Measurements from ENCODE around the gene EXOC2. TPM values are rescaled to one million over a fixed set of nuclear protein-coding genes. Genes with fewer than 3 reads are reported as not detected.

The EXOC2 gene
- total RNA-seq, 4 donors from 2014 or later, result 20.9 to 28.5 (median 24.6) TPM

DNA sequence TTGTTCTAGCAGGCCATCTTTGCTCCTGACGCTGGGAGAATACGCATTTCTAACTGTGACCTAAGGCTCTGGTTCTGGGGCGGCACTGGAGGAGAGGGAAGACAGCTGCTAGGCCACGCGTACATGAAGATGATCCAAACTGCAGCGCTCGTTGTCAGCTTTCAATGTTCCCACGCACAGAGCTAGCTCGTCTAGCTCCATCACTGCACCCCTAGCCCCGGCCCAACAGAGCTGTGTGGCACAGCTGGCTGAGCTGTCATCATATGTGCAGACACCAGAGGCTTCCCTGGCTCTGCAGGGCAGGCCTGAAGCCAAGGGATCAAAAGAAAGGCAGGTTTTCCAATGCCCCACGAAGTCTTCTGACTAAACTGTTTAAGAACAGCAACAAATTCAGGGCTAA, 176.7 kb downstream of the EXOC2 start:
- Histone ChIP-seq H3K36me3 (peaks cover 0 to 39% (median 2%) of the 10 kb centered on the region in 4 donors), H3K27me3 (no peaks in the 10 kb centered on the region), H3K4me1 (no peaks in the 10 kb centered on the region), H3K9me3 (peaks cover 0 to 6% (median 0%) of the 10 kb centered on the region in 4 donors), H3K27ac (replicated peaks in 1 of 4) (no peak overlapping the region), H3K4me3 (no peak overlapping the region)
- no peak for DNase-seq (ENCODE audit: extremely low spot score)
- intact Hi-C loops (cut with DNase I), result no loop called here
- 85% methylated on average over 3 of the region's 11 CpGs for WGBS
- TF ChIP-seq POLR2AphosphoS5 (IDR thresholded peaks at IDR 0.05) (no peak), EP300 (IDR thresholded peaks at IDR 0.05) (no peak), POLR2A (IDR thresholded peaks at IDR 0.05; ENCODE audit: low read depth) (no peak)
- TF ChIP-seq, protein P1, sequence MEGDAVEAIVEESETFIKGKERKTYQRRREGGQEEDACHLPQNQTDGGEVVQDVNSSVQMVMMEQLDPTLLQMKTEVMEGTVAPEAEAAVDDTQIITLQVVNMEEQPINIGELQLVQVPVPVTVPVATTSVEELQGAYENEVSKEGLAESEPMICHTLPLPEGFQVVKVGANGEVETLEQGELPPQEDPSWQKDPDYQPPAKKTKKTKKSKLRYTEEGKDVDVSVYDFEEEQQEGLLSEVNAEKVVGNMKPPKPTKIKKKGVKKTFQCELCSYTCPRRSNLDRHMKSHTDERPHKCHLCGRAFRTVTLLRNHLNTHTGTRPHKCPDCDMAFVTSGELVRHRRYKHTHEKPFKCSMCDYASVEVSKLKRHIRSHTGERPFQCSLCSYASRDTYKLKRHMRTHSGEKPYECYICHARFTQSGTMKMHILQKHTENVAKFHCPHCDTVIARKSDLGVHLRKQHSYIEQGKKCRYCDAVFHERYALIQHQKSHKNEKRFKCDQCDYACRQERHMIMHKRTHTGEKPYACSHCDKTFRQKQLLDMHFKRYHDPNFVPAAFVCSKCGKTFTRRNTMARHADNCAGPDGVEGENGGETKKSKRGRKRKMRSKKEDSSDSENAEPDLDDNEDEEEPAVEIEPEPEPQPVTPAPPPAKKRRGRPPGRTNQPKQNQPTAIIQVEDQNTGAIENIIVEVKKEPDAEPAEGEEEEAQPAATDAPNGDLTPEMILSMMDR (IDR thresholded peaks at IDR 0.05), result no peak

DNA sequence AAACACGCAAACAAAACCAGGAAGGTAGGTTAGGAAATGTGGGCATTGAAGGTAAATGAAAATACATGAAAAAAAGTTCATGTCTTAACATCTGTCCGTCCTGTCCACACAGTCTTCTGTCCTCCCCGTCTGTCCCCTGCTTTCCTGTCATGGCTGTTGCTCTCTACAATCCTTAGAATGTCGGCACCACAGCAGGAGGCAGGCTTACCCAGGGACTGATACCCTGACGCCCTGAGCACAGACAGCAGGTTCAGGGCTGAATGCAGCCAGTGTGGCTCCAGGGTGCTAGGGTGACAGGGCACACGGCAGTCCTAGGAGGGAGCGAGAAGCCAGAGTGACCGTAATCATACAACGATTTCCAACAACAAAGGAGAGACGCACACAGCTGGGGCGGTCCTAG, 177.7 kb downstream of the EXOC2 start:
- TF ChIP-seq POLR2AphosphoS5 (IDR thresholded peaks at IDR 0.05) (no peak), EP300 (IDR thresholded peaks at IDR 0.05) (no peak), POLR2A (IDR thresholded peaks at IDR 0.05; ENCODE audit: low read depth) (no peak)
- TF ChIP-seq, protein P1 (IDR thresholded peaks at IDR 0.05), result no peak

DNA sequence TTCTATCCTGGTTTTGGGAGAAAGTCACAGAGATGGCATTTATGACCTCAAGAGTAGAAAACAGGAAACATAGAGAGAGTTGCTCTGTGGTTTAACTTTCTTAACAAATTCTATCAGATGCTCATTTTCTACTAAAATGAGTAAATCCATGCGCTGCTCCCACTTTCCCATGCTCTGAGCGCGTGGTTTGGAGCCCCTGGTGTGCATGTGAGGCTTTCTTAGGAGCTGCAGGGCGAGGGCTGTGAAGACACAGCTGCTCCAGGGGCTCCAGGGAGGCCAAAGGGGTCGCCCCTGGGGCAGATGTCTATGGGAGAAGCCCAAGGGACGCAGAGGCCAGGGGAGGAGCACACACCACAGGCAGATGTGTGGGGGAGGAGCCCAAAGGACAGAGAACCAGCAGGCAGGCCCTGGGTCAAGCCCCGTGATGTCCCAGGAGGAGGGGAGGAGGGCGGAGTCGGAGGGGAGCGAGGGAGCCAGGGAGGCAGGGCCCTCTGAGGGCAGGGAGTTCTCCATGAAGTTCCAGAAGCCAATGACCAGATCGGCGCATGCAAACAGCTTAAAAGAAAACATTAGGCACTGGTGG, 178.5 kb downstream of the EXOC2 start:
- WGBS, result 89% methylated on average over 11 of the region's 12 CpGs
- intact Hi-C loops (cut with DNase I), result no loop called here
- no peak for DNase-seq (ENCODE audit: extremely low spot score)
- Histone ChIP-seq H3K27me3 (no peaks in the 10 kb centered on the region), H3K27ac (replicated peaks in 1 of 4) (no peak overlapping the region), H3K9me3 (peaks cover 0 to 6% (median 0%) of the 10 kb centered on the region in 4 donors), H3K4me3 (no peak overlapping the region), H3K4me1 (no peaks in the 10 kb centered on the region), H3K36me3 (peaks cover 0 to 34% (median 2%) of the 10 kb centered on the region in 4 donors)
- TF ChIP-seq EP300 (IDR thresholded peaks at IDR 0.05), result no peak
- TF ChIP-seq POLR2A (IDR thresholded peaks at IDR 0.05; ENCODE audit: low read depth), result no peak
- no peak for TF ChIP-seq POLR2AphosphoS5 (IDR thresholded peaks at IDR 0.05)
- TF ChIP-seq, protein P1 (IDR thresholded peaks at IDR 0.05), result no peak

More for the DNA sequence above, 177.7 kb downstream of the EXOC2 start:
- DNase-seq (ENCODE audit: extremely low spot score), result no peak
- WGBS, result 96% methylated on average over 11 of the region's 11 CpGs
- H3K4me3 ChIP-seq, result no peak overlapping the region
- H3K27me3 ChIP-seq, result no peaks in the 10 kb centered on the region
- no peaks in the 10 kb centered on the region for H3K4me1 ChIP-seq
- peaks cover 0 to 34% (median 2%) of the 10 kb centered on the region in 4 donors for H3K36me3 ChIP-seq
- no peak overlapping the region for H3K27ac ChIP-seq (replicated peaks in 1 of 4)
- peaks cover 0 to 6% (median 0%) of the 10 kb centered on the region in 4 donors for H3K9me3 ChIP-seq
- intact Hi-C loops (cut with DNase I), result no loop called here

DNA sequence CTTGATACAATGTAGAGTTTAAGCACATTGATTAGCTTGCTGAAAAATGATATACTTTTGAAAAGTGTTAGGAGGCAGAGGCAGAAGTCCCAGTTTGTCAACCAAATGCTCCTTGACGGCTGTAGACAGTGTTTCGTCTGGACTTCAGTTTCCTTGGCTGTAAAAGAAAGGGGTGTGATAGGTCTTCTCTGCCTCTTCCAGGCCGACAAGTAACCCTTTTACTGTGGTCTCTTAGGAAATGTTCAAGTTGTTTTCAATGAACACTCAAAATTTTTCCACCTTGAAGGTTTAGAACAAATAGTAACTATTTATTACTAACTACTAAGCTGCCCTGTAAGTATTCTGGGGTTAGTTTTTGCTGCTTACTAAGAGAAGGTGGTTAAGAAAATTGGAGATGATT, 179.0 kb downstream of the EXOC2 start:
- intact Hi-C loops (cut with DNase I), result no loop called here
- Histone ChIP-seq H3K36me3 (peaks cover 0 to 34% (median 2%) of the 10 kb centered on the region in 4 donors), H3K4me1 (no peaks in the 10 kb centered on the region), H3K27ac (replicated peaks in 1 of 4) (no peak overlapping the region), H3K27me3 (no peaks in the 10 kb centered on the region), H3K4me3 (no peak overlapping the region), H3K9me3 (peaks cover 0 to 6% (median 0%) of the 10 kb centered on the region in 4 donors)
- no peak for DNase-seq (ENCODE audit: extremely low spot score)
- WGBS, result 92% methylated on average over 3 of the region's 3 CpGs
- TF ChIP-seq POLR2AphosphoS5 (IDR thresholded peaks at IDR 0.05) (no peak), POLR2A (IDR thresholded peaks at IDR 0.05; ENCODE audit: low read depth) (no peak), EP300 (IDR thresholded peaks at IDR 0.05) (no peak)
- TF ChIP-seq, protein P1 (IDR thresholded peaks at IDR 0.05), result no peak

DNA sequence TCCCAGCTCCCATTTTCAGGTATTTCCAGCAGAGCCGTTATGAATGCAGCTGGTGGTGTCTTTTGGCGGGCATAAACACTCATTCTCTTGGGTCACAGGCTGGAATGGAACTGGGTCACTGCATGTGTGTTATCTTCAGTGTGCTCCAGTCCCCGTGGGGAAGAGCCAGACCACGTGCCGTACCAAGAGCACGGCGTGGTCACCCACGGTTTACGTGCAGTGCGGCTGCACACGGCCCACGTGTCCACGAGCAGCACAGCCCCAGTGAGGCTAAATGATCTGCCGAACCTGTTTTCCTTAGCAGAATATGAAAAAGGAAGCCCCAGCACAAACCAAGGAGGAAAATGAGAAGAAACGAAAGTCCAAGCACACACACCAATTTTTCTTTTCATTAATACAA, 179.9 kb downstream of the EXOC2 start:
- Histone ChIP-seq H3K4me3 (no peak overlapping the region), H3K27ac (replicated peaks in 1 of 4) (no peak overlapping the region), H3K4me1 (no peaks in the 10 kb centered on the region), H3K27me3 (no peaks in the 10 kb centered on the region), H3K9me3 (peaks cover 0 to 5% (median 0%) of the 10 kb centered on the region in 4 donors), H3K36me3 (peaks cover 0 to 34% (median 2%) of the 10 kb centered on the region in 4 donors)
- no peak for DNase-seq (ENCODE audit: extremely low spot score)
- TF ChIP-seq POLR2AphosphoS5 (IDR thresholded peaks at IDR 0.05) (no peak), POLR2A (IDR thresholded peaks at IDR 0.05; ENCODE audit: low read depth) (no peak), EP300 (IDR thresholded peaks at IDR 0.05) (no peak)
- TF ChIP-seq, protein P1 (IDR thresholded peaks at IDR 0.05), result no peak
- 95% methylated on average over 15 of the region's 15 CpGs for WGBS
- intact Hi-C loops (cut with DNase I), result no loop called here

Data from esophagus muscularis mucosa (tissue), 4 donors.